ENCODE results near the gene SCFD2.
"Not testable (repeated sequence)": the region's sequence is repeated elsewhere in the genome, so short reads cannot be mapped to it uniquely, and the experiment has no call there.

SCFD2 gene

DNA sequence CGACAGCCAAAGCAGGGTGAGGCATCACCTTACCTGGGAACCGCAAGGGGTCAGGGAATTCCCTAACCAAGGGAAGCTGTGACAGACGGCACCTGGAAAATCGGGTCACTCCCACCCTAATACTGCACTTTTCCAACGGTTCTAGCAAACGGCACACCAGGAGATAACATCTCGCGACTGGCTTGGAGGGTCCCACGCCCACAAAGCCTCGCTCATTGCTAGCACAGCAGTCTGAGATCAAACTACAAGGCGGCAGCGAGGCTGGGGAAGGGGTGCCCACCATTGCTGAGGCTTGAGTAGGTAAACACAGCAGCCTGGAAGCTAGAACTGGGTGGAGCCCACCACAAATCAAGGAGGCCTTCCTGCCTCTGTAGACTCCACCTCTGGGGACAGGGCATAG lies 25.7 kb downstream of the SCFD2 start:
- not testable (repeated sequence) for DNase-seq

GRCh38 chr4:53334916-53335315 lies 30.9 kb downstream of the SCFD2 start:
- DNase-seq: not testable (repeated sequence)

- DNase-seq: no peak
These were observed 39.3 kb downstream of the SCFD2 start for GRCh38 chr4:53326535-53326934.

GRCh38 chr4:53322696-53323095 lies 43.2 kb downstream of the SCFD2 start:
- DNase-seq: no peak

DNA sequence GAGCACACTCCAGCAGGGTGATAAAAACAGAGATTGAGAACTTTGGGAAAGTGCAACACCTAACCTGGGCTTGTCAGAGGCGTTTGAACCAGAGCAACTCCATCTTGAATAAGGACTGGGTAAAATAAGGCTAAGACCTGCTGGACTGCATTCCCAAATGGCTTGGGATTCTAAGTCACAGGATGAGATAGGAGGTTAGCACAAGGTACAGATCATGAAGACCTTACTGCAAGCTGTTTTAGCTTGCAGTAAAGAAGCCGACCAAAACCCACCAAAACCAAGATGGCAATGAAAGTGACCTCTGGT lies 43.9 kb downstream of the SCFD2 start:
- DNase-seq: no peak

GRCh38 chr4:53321151-53321983 lies 44.5 kb downstream of the SCFD2 start:
- no peak for DNase-seq

GRCh38 chr4:53315300-53315699 lies 50.6 kb downstream of the SCFD2 start:
- DNase-seq: no peak

DNA sequence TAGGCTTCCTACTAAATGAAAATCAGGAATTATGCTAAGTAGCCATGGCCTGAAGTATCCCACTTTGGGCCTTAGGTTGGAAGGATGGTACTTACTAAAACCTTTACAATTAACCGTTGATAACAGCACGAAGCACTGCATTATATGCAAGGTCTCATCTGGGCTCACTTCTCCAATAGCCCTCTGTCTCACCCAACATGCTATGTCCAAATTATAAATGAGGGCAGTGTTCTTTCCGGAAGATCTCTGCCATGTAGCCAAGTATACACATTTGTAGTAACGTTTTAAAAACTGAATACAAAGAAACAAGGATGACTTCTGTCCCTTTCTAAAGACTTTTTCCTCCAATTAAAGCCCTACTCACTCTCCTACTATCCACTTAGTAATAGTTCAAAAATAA lies 51.6 kb downstream of the SCFD2 start:
- no peak for DNase-seq

- peak; percentile 11 for DNase-seq
These were observed 52.4 kb downstream of the SCFD2 start for GRCh38 chr4:53313510-53313909.

- no peak for DNase-seq
These were observed 56.4 kb downstream of the SCFD2 start for GRCh38 chr4:53309321-53310040.

GRCh38 chr4:53307819-53308780 lies 57.8 kb downstream of the SCFD2 start:
- no peak for DNase-seq

DNA sequence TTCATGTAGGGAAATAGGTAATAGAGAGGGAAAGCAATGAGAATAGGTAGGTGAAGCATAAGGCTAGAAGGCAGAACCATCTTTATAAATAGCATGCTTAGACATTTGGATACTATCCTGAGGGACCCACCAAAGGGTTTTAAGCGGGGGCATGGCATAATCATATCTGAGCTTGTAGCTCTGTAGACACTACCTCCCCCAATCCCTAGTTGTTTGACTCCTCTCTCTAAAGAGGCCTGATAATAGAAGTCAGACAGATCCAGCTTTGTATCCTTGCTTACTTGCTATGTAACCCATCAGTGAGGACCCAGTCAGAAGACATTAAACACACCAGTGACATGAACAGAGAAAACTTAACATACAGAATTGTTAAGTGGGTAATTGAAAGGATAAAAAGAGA lies 58.7 kb downstream of the SCFD2 start:
- no peak for DNase-seq

GRCh38 chr4:53306729-53307128 lies 59.1 kb downstream of the SCFD2 start:
- DNase-seq: no peak

GRCh38 chr4:53292209-53292608 lies 73.7 kb downstream of the SCFD2 start:
- not testable (repeated sequence) for DNase-seq

DNA sequence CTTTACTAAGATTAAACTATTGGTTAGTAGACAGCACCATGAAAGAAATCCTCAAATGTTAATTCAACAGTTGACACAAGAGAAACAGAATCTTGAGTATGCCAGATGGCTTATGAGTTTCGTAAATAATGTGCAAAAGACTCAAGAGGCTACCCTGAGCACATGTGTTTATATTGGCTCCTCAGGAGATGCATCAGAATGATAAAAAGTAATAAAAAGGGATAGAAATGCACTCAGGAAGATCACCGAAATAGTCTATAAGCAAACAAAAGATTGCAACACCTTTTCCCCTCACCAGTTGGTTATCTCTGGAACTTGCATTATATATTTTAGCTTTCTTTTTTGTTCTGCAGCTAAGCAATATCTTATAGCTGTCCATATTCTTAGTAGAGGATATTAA lies 84.4 kb downstream of the SCFD2 start:
- peak; percentile 2 for DNase-seq

GRCh38 chr4:53280846-53281245 lies 85.0 kb downstream of the SCFD2 start:
- DNase-seq: no peak

DNA sequence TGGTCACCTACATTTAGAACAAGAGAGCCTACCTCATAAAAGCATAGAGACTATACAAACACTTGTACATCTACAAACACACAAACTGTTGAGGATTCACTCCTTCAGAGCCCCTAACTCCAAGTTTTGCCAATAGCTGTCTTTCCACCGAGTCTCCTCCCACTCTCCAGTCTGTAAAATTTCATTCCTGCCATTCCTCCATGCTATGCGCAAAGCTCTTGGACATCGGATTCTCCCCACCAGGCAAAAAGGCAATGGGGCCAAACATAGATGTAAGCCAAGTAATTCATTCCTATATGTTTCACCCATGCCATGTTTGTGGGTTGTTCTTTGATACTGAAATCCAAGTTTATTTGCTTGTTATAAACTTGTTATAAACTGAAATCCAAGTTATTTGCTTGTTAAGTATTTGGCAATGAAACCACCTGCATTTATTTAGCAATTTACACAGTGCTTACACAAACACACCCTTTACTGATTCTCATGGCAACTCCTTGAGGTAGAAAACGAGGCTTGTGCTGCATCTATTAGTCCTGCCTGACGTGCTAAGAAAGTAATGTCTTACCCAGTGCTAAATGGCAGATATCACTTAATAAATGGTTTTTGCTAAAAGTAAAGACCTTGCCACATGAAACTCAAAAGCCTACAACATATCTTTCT lies 91.1 kb downstream of the SCFD2 start:
- peak; percentile 25 for DNase-seq

DNA sequence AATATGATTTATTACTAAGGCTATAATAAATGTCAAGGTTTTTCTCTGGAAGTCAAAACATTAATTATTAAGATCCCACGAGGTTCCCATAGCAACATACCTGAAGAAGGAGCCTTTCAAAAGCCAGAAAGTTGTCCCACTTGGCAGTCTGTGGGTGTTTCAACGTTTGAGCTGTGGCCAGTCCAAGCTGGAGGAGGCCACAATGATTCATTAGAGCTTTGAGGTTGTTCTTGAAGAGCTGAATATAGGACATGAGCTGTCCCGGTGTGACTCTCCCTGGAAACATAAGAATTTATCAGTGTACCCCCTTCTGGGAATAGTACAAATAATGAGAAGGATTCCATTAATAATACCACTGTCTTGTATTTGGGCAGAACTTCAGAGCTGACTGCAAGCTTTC lies 92.1 kb downstream of the SCFD2 start:
- DNase-seq: no peak

- no peak for DNase-seq
These were observed 98.8 kb downstream of the SCFD2 start for GRCh38 chr4:53267026-53267425.

DNA sequence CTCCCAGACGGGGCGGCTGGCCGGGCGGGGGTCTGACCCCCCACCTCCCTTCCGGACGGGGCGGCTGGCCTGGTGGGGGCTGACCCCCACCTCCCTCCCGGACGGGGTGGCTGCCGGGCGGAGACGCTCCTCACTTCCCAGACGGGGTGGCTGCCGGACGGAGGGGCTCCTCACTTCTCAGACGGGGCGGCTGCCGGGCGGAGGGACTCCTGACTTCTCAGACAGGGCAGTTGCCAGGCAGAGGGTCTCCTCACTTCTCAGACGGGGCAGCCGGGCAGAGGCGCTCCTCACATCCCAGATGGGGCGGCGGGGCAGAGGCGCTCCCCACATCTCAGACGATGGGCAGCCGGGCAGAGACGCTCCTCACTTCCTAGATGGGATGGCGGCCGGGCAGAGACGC lies 109.9 kb downstream of the SCFD2 start:
- DNase-seq: not testable (repeated sequence)

DNA sequence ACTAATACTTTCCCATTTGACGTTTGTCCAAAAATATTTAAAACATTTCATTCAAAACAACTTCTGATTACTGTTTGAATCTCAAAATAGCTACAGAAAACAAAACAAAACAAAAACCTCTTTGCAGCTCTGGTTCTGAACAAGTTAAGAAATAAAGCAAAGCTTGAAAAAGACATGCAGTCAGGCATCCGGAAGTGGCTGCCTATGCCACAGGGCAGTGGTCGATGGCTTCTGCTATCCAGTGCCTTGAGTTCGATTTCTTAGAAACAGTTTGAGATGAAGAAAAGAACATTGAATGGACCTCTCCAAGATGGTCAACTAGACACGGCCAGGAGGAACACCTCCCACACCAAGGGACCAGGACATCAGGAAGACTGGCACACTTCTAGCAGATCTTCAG lies 125.3 kb downstream of the SCFD2 start:
- no peak for DNase-seq

DNA sequence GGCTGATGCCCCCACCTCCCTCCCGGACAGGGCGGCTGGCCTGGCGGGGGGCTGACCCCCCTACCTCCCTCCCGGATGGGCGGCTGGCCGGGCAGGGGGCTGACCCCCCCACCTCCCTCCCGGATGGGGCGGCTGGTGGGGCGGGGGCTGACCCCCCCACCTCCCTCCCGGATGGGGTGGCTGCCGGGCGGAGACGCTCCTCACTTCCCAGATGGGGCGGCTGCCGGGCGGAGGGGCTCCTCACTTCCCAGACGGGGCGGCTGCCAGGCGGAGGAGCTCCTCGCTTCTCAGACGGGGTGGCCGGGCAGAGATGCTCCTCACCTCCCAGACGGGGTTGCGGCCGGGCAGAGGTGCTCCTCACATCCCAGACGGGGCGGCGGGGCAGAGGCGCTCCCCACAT lies 127.5 kb downstream of the SCFD2 start:
- not testable (repeated sequence) for DNase-seq

DNA sequence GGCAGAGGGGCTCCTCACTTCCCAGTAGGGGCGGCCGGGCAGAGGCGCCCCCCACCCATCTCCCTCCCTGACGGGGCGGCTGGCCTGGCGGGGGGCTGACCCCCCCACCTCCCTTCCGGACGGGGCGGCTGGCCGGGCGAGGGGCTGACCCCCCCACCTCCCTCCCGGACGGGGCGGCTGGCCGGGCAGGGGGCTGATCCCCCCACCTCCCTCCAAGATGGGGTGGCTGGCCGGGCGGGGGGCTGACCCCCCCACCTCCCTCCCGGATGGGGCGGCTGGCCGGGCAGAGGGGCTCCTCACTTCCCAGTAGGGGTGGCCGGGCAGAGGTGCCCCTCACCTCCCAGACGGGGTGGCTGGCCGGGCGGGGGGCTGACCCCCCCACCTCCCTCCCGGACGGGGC lies 128.1 kb downstream of the SCFD2 start:
- DNase-seq: not testable (repeated sequence)
